Heart left ventricle (tissue), 13 donors: ENCODE results near the gene FOXJ1.

Experiments used
- CTCF ChIP-seq, 12 donors: fragments of 200-600 bp; sonication (generic) in 4 of 12; IDR thresholded peaks; one replicate each; pipeline versions ENCODE4 v1.5.0 to v1.8.0; 2018 to 2022; ENCODE audit warnings: antibody characterized with exemption in 12 of 12, mild to moderate bottlenecking in 5 of 12
- POLR2A ChIP-seq, 2 donors: fragments of 450-650 bp; IDR thresholded peaks; one replicate each; pipeline ENCODE4 v1.6.1; 2017; ENCODE audit warnings: antibody characterized with exemption in 2 of 2, mild to moderate bottlenecking in 2 of 2, moderate library complexity in 2 of 2
- donor health status: ischemic (EF 13 %, LVEDD 7.1; RV severe dilation, severe dysfunction).
- donor health status: DM: no; HTN: yes; CAD: no.
- donor health status: DM: no; HTN: no; CAD: no.
- donor health status: ischemic (EF 25% LVEDD 6.9; RV normal size, moderate dysfunction).
- donor health status: ischemic (EF 25% LVEDD 5.7; RV mildly dilated, moderate dysfunction).
- donor health status: ischemic (EF 35%, LVEDD 5.7; RV mildly dilated, moderate dysfunction).
- donor health status: nonischemic (EF 11% LVEDD 7.7; RV severe dilation, severe dysfunction).
- donor health status: DM: yes; HTN: yes; CAD: no.
- donor health status: PGD.
- donor health status: ischemic (EF 29% LVEDD 5.4; RV normal size, mild dysfunction).
- donor health status: nonischemic (EF 23%, LVEDD 6.1; RV moderate dilation, normal function).

GRCh38 chr17:76138896-76139752 lies 1.9 kb downstream of the FOXJ1 start:
- TF ChIP-seq CTCF (IDR thresholded peaks at IDR 0.05) (no peak), POLR2A (IDR thresholded peaks at IDR 0.05) (no peak)
